Skin epidermis (tissue), 12 donors: ENCODE measurements around the gene KHDRBS2.

ENCODE experiments used
- H3K27ac ChIP-seq, 21 experiments: fragments of 200-600 bp; sonication (generic) in 11 of 21; one replicate each; pipeline ENCODE4 v1.5.0; 2020; ENCODE audit warnings: mild to moderate bottlenecking in 3 of 21, inconsistent platforms in 2 of 21, moderate library complexity in 2 of 21
- H3K4me3 ChIP-seq, 7 experiments: fragments of 200-600 bp; sonication (generic) in 2 of 7; one replicate each; pipeline ENCODE4 v1.5.0; 2020; ENCODE audit warnings: inconsistent platforms in 2 of 7, mild to moderate bottlenecking in 2 of 7, moderate library complexity in 1 of 7

Gene KHDRBS2

GRCh38 chr6:62202078-62202477 lies 83.9 kb downstream of the KHDRBS2 start:
- H3K27ac ChIP-seq: no peak overlapping the region
- no peak overlapping the region for H3K4me3 ChIP-seq

DNA sequence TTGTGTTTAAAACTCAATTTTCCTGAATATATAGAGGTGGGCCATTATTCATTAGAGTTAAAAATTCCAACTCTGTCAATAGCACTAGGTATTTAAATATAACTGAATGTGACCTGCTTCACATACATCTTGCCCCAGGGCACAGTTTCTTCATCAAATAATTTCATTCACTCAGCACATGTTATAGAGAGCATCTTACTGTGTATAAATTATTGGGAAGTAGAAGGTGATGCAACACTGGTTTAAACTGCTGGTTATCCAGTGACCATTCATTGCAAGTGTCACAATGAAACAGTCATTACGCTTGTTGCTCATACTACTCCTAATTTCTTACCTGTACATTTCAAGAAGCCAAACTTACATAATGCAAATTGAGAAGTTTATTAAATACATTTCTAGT lies 93.4 kb downstream of the KHDRBS2 start:
- no peak overlapping the region for H3K27ac ChIP-seq
- H3K4me3 ChIP-seq: no peak overlapping the region

- no peak overlapping the region for H3K27ac ChIP-seq
- no peak overlapping the region for H3K4me3 ChIP-seq
Observed at GRCh38 chr6:62175195-62175594, 110.8 kb downstream of the KHDRBS2 start.

DNA sequence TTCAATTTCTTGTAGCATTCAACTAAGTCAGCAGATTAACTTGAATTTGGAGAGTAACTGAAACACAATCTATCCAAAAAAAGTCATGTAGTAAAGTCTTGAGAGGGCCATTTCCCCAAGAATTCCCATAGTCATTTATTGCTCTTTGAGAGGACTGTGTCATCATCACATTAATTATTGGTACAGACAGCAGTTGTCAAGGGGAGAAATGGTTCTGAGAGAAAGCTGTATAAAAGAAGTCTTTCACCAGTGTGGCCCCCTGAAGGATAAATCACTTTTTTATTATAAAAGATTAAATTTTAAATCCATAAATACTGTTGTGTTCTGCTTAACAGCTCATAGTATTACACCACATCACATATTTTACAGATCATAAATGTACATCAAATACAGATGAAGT lies 111.5 kb downstream of the KHDRBS2 start:
- Histone ChIP-seq H3K27ac (no peak overlapping the region), H3K4me3 (no peak overlapping the region)

DNA sequence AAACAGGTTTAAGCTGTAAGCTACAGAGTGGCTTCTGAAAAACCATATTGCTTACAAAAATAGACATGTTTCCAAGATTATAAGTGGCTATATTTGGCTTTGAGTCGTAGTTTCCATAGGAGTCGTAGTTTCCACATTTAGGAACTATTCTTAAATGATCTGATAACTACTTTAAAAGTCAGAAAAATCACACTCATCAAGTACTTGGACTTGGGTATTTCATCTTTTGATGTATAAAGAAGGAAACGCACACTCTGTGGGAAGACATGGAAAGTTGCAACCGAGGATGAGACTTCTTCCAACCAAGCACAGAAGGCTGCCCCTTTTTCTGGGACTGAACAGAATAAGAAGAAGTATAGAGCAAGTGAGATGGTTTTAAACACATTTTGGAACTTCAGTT lies 118.3 kb downstream of the KHDRBS2 start:
- H3K4me3 ChIP-seq: no peak overlapping the region
- no peak overlapping the region for H3K27ac ChIP-seq

DNA sequence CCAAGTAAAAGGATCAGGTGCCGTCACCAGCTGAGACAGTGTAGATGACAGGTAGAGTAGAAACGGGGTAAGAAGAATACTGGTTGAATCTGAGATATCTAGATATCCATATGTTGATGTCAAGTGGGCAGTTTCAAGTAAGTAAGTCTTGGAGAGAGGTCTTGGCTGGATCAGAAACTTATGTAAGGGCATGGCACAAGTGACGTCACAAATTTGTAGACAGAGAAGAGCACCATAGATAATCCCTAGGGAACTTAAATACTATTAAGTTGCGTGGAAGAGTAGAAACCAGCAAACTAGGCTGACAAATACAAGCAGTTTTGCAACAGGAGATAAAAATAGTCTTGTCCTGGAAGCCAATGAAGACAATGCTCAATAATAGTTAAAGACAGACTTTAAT lies 123.2 kb downstream of the KHDRBS2 start:
- Histone ChIP-seq H3K4me3 (no peak overlapping the region), H3K27ac (no peak overlapping the region)

- no peak overlapping the region for H3K4me3 ChIP-seq
- H3K27ac ChIP-seq: no peak overlapping the region
Observed at GRCh38 chr6:62152796-62153195, 133.2 kb downstream of the KHDRBS2 start.

DNA sequence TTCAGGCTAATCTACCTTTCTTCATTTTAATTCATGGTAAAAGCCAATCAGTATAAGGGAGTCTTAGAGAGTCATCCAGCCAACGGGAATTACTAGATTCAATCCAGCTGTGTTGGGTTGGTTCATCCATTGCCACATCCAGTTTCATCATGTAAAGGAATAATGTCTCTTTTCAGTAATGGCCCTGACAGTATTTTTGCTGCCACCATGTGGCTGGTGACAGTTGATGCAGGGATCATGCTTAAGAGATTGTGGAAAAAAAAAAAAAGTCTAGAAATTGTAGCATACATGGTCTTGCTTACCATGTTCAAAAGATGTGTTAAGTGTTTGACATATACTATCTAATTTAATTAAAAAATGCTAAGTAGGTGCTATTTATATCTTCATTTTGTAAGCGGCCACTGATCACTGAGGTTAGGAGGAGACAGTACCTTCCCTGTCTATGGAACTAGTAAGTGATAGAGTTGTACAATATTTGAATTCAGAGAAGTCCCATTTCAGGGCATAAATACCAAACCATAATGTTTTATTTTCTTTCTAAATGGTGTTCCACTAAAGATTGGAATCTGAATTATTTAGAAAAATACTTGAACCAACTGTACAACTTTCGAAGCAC lies 135.9 kb downstream of the KHDRBS2 start:
- no peak overlapping the region for H3K27ac ChIP-seq
- no peak overlapping the region for H3K4me3 ChIP-seq

DNA sequence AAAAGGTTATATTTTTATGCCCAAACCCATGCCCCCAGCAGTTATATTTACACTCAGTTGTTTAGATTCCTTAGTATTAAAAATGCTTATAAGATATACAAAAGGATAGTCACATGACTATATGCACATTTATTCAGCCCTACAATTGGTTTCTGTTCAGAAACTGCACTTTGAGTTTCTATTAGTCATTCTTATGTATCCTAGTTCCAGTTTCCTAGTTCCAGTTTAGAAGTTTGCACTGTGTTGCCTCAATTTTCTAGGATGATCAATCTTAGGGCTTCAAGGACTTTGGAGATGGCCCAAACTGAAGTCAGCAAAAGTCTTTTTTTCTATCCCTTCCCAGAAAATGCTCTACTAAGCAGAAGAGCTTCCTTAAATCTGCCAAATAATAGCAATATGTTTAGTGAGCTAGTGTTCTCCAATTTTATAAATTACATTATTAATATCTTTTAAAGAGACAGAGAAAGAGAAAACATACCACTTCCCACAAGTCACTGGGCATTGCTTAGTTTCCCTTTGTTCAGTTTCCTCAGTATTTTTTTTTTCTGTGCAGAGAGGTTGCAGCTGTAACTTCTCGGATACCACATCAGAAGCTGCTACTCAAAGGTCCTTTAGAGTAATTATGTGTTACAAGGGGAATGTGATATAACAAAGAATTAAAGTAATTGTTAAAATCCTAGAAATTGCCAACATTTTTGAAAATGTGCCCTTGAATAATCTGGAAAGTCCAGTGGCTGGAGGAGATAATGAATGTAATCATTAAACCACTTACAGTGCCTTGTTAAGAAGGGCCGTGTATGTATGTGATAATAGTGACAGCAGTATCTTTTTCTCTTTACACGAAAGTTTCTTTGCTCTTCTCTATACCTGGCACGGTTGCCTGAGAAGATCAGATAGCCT lies 138.8 kb downstream of the KHDRBS2 start:
- H3K27ac ChIP-seq: no peak overlapping the region
- H3K4me3 ChIP-seq: no peak overlapping the region

GRCh38 chr6:62129127-62129526 lies 156.9 kb downstream of the KHDRBS2 start:
- Histone ChIP-seq H3K27ac (no peak overlapping the region), H3K4me3 (no peak overlapping the region)

DNA sequence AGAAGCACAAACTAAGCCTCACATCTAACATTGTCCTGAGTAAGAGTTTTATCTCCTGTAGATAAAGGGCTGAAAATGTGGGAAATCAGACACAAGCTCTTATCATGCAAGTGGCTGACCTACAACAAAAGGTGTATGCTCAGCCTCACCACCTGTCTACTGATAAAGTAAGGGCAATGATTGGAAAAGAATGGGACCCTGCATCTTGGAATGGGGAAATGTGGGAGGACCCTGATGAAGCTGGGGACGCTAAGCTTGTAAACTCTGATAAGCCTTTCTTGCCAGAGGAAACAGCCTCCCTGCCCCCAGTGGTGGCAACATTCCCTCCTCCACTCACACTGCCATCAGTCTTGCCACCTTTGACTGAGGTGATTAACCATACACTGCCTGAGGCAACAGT lies 166.6 kb downstream of the KHDRBS2 start:
- no peak overlapping the region for H3K27ac ChIP-seq
- no peak overlapping the region for H3K4me3 ChIP-seq

- H3K27ac ChIP-seq: no peak overlapping the region
- H3K4me3 ChIP-seq: no peak overlapping the region
Observed at GRCh38 chr6:62103186-62103859, 182.7 kb downstream of the KHDRBS2 start.

DNA sequence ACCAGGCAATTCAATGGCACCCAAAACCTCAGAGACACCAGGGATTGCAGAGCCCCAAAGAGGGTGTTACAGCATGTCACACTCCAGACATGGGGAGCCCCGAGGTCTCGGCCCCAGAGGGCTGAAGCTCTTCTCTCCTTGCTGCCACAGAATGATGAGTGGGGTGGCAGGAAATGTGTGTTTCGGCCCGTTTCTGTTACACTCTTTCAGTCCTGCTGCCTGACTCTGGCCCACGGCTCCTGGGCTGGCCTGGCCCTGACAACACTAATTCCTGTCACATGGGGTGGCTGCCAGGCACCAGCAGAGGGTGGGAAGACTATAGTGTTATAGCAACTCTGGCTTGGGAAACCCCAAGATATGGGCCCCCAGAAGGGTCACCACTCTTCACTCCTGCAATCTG lies 183.6 kb downstream of the KHDRBS2 start:
- Histone ChIP-seq H3K4me3 (no peak overlapping the region), H3K27ac (no peak overlapping the region)

DNA sequence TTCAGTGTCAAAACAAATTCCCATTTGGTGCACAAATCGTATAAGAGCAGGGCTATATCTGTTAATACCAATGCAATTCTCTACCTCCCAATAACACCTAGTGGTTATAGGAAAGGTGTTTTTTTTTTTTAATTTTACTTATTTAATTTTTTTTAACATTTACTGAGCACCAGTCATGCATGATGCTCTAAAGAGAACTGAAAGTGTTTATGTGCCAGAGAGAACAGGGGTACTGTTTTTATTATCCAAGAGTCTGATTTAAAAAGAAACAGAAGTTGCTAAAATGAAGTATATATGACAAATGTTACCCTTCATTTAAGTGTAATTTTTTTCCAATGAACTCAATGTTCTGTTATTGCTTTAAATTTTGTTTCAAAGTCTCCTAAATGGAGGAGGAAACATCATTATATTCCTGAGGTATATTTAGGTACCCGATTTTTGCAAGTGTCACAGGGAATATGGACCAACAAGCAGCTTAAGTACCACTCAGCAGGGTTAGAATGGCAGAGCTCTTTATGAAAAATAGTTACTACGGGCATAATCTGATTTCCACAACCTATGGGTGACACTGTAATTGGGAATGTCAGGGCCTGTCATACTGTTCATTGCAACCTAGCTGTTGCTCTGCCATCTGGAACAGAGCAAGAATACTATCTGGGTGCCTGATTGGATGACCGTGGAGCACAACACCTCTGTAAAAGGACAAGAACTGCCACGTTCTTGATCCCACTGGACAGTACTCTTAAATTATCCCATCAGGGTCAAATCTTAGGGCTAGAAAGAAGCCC lies 195.4 kb downstream of the KHDRBS2 start:
- no peak overlapping the region for H3K27ac ChIP-seq
- no peak overlapping the region for H3K4me3 ChIP-seq

GRCh38 chr6:62089781-62090180 lies 196.2 kb downstream of the KHDRBS2 start:
- no peak overlapping the region for H3K27ac ChIP-seq
- H3K4me3 ChIP-seq: no peak overlapping the region

GRCh38 chr6:62086047-62086446 lies 200.0 kb downstream of the KHDRBS2 start:
- Histone ChIP-seq H3K4me3 (no peak overlapping the region), H3K27ac (no peak overlapping the region)

- H3K4me3 ChIP-seq: no peak overlapping the region
Observed at GRCh38 chr6:62075869-62076268, 210.2 kb downstream of the KHDRBS2 start.

GRCh38 chr6:62059901-62060300 lies 226.1 kb downstream of the KHDRBS2 start:
- H3K27ac ChIP-seq: no peak overlapping the region
- H3K4me3 ChIP-seq: no peak overlapping the region

More at GRCh38 chr6:62075869-62076268, 210.2 kb downstream of the KHDRBS2 start:
- H3K27ac ChIP-seq: no peak overlapping the region

- Histone ChIP-seq H3K4me3 (no peak overlapping the region), H3K27ac (no peak overlapping the region)
Observed at GRCh38 chr6:62057300-62057699, 228.7 kb downstream of the KHDRBS2 start.

DNA sequence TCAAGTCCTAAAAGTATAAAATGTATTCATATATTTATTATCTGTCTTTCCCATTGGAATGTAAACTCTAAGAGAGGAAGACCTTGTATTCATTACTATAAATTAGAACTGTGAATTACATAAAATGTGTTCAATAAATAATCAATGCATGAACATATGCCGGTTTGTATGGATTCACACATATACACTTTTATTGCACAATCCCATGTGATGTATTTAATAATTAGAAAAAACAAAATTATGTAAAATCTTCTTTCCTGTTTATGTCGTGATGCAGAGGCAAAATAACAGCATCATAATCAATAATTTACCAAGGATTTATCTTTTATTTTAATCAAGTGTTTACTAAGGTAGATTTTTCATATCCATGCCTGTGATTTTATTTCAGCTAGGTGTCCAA lies 240.5 kb downstream of the KHDRBS2 start:
- H3K27ac ChIP-seq: no peak overlapping the region

More for the DNA sequence above, 240.5 kb downstream of the KHDRBS2 start:
- H3K4me3 ChIP-seq: no peak overlapping the region
